ENCODE results near the gene MAD1L1.
"Not testable (repeated sequence)": the region's sequence is repeated elsewhere in the genome, so short reads cannot be mapped to it uniquely, and the experiment has no call there.

Gene MAD1L1

GRCh38 chr7:1931256-1931950 lies 301.3 kb downstream of the MAD1L1 start:
- DNase-seq (ENCODE audit: insufficient read length) = no peak
- TF ChIP-seq TAF1 (IDR thresholded peaks at IDR 0.05; ENCODE audit: borderline replicate concordance, low read depth, low read length) (no peak), POLR2AphosphoS5 (IDR thresholded peaks at IDR 0.05; ENCODE audit: low read depth, low read length) (no peak), POLR2A (IDR thresholded peaks at IDR 0.05; ENCODE audit: low read depth, low read length) (no peak)
- no peak for FAIRE-seq

DNA sequence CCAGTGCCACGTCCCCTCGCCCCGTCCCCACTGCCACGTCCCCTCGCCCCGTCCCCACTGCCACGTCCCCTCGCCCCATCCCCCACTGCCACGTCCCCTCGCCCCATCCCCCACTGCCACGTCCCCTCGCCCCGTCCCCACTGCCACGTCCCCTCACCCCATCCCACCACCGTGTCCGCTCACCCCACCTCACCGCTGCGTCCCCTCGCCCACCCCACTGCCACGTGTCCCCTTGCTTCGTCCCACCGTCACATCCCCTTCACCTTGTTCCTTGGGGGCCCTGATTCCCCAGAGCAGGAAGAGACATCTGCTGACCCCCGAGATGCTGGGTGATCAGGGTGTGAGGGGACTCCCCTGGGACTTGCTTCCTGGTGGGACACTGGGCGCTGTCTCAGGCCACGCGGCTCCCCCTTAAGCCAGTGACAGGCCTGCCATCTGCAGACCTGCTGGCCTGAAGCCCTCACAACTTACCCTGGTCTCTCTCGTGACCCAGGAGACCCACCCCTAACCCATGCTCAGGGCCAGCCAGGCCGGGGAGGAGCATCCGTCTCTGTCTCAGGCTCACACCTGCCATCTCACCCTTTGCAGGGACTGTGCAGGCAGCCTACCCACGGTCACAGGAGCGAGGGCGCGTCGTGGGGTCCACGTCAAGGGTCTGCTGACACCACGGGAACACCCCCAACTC lies 302.2 kb downstream of the MAD1L1 start:
- FAIRE-seq (no peak), DNase-seq (ENCODE audit: insufficient read length) (no peak)
- TF ChIP-seq TAF1 (IDR thresholded peaks at IDR 0.05; ENCODE audit: borderline replicate concordance, low read depth, low read length) (no peak), POLR2AphosphoS5 (IDR thresholded peaks at IDR 0.05; ENCODE audit: low read depth, low read length) (no peak), POLR2A (IDR thresholded peaks at IDR 0.05; ENCODE audit: low read depth, low read length) (no peak)

DNA sequence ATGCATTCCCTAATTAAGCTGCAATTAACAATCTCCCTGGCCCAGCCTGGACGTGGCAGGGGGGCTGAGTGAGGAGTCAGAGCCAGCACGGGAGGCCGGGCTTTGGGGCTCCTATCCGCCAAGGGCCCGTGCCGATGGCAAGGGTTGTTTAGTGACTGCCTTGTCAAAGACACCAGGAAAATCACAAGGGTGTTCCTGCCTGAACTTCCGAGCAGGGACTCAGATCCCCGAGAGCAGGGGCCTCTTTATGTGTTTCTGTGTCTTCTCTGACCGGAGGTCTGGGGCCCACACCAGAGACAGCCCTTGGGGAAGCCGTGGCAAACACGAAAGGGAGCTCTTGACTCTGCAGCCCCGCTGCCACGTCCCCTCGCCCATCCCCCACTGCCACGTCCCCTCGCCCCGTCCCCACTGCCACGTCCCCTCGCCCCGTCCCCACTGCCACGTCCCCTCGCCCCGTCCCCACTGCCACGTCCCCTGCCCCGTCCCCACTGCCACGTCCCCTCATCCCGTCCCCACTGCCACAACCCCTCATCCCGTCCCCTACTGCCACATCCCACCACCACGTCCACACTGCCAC lies 303.3 kb downstream of the MAD1L1 start:
- DNase-seq (ENCODE audit: insufficient read length); FAIRE-seq: not testable (repeated sequence)

DNA sequence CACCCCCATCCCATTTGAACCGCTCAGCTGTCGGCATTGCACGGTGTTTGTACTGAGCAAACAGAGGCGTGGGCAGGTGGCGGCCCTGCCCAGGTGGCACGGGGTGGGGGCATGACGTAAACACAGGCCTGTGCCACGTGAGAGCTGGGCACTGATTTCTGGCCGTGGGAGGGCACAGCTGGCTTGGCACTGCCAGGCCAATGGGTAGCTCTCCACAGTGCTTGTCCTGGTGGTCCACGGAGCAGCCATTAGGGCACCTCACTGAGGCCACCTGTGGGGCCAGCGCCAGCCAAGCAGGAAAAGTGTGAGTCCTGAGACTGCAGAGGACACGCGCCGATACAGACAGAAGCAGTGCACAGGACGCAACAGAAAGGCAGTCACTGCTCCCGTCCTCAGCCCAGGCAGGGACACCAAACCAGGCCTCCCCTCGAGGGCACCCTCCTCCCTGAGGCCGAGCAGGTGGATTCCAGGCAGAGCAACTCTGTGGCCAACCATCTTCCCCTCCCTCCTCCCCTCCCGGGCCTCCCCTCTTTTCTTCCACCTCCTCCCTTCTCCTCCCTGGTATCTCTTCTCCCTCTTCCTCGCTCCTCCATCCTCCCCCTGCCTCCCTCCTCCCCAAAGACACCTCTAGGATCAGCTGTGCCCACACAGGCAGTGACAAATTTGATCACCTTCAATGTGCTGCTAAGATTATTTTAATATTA lies 303.9 kb downstream of the MAD1L1 start:
- TF ChIP-seq POLR2A (IDR thresholded peaks at IDR 0.05; ENCODE audit: low read depth, low read length) (no peak), TAF1 (IDR thresholded peaks at IDR 0.05; ENCODE audit: borderline replicate concordance, low read depth, low read length) (no peak), POLR2AphosphoS5 (IDR thresholded peaks at IDR 0.05; ENCODE audit: low read depth, low read length) (no peak)
- no peak for FAIRE-seq
- no peak for DNase-seq (ENCODE audit: insufficient read length)

DNA sequence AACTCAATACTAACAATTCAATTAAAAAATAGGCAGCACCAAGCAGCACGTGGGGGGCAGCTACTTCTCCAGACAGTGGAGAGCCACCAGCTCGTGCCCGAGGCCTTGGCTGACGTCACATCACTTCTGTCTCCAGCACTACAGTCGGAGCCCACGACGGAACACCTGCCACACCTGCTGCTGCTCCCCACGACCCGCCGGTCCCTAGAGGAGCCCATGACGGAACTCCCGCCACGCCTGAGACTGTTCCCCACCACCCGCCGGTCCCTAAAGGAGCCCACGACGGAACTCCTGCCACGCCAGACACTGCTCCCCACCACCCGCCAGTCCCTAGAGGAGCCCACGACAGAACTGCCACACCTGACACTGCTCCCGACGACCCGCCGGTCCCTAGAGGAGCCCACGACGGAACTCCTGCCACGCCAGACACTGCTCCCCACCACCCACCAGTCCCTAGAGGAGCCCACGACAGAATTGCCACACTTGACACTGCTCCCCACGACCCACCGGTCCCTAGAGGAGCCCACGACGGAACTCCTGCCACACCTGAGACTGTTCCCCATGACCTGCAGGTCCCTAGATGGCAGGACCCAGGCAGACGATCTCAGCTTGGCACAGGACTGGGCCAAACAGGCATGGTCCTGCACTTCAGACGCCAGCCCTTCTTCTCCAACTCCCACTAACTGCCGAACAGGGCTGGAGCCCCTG lies 304.7 kb downstream of the MAD1L1 start:
- no peak for FAIRE-seq
- no peak for TF ChIP-seq POLR2AphosphoS5 (IDR thresholded peaks at IDR 0.05; ENCODE audit: low read depth, low read length)
- TF ChIP-seq TAF1 (IDR thresholded peaks at IDR 0.05; ENCODE audit: borderline replicate concordance, low read depth, low read length) = no peak
- no peak for TF ChIP-seq POLR2A (IDR thresholded peaks at IDR 0.05; ENCODE audit: low read depth, low read length)

DNA sequence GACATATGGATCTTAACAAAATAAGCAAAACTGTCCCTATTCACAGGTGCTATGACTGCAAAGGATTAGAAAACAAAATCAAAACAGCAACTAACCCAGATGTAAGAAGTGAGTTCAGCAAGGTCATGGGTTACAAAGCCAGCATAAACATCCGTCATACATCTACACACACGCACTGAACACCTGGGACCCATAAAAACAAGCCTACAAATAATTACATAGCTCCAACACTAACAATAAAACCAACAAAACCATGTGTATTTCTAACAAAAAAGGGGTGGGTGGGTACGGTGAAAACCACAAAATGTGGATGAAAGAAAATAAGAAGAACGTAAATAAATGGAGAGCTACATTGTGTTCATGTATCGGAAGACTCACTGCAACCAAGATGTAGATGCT lies 305.8 kb downstream of the MAD1L1 start:
- FAIRE-seq = no peak
- TF ChIP-seq TAF1 (IDR thresholded peaks at IDR 0.05; ENCODE audit: borderline replicate concordance, low read depth, low read length) = no peak
- TF ChIP-seq POLR2AphosphoS5 (IDR thresholded peaks at IDR 0.05; ENCODE audit: low read depth, low read length) = no peak
- no peak for TF ChIP-seq POLR2A (IDR thresholded peaks at IDR 0.05; ENCODE audit: low read depth, low read length)
- DNase-seq (ENCODE audit: insufficient read length) = no peak

More for the DNA sequence above, 304.7 kb downstream of the MAD1L1 start:
- DNase-seq (ENCODE audit: insufficient read length) = no peak

- no peak for DNase-seq (ENCODE audit: insufficient read length)
- TF ChIP-seq POLR2AphosphoS5 (IDR thresholded peaks at IDR 0.05; ENCODE audit: low read depth, low read length) = no peak
- no peak for TF ChIP-seq POLR2A (IDR thresholded peaks at IDR 0.05; ENCODE audit: low read depth, low read length)
- TF ChIP-seq TAF1 (IDR thresholded peaks at IDR 0.05; ENCODE audit: borderline replicate concordance, low read depth, low read length) = no peak
- FAIRE-seq = no peak
Measured at GRCh38 chr7:1925973-1926907, 306.5 kb downstream of the MAD1L1 start.

- no peak for DNase-seq (ENCODE audit: insufficient read length)
Measured at GRCh38 chr7:1925349-1925748, 307.4 kb downstream of the MAD1L1 start.

GRCh38 chr7:1924258-1924817 lies 308.4 kb downstream of the MAD1L1 start:
- no peak for TF ChIP-seq TAF1 (IDR thresholded peaks at IDR 0.05; ENCODE audit: borderline replicate concordance, low read depth, low read length)
- TF ChIP-seq POLR2AphosphoS5 (IDR thresholded peaks at IDR 0.05; ENCODE audit: low read depth, low read length) = no peak
- TF ChIP-seq POLR2A (IDR thresholded peaks at IDR 0.05; ENCODE audit: low read depth, low read length) = no peak
- no peak for DNase-seq (ENCODE audit: insufficient read length)

More at GRCh38 chr7:1925349-1925748, 307.4 kb downstream of the MAD1L1 start:
- no peak for FAIRE-seq
- TF ChIP-seq TAF1 (IDR thresholded peaks at IDR 0.05; ENCODE audit: borderline replicate concordance, low read depth, low read length) = no peak
- TF ChIP-seq POLR2A (IDR thresholded peaks at IDR 0.05; ENCODE audit: low read depth, low read length) = no peak
- TF ChIP-seq POLR2AphosphoS5 (IDR thresholded peaks at IDR 0.05; ENCODE audit: low read depth, low read length) = no peak

More at GRCh38 chr7:1924258-1924817, 308.4 kb downstream of the MAD1L1 start:
- FAIRE-seq = no peak
